Measurements from ENCODE around the gene INSC. TPM values are rescaled to one million over a fixed set of nuclear protein-coding genes. Genes with fewer than 3 reads are reported as not detected.
"Not testable (repeated sequence)": the region's sequence is repeated elsewhere in the genome, so short reads cannot be mapped to it uniquely, and the experiment has no call there.

Gene INSC, protein sequence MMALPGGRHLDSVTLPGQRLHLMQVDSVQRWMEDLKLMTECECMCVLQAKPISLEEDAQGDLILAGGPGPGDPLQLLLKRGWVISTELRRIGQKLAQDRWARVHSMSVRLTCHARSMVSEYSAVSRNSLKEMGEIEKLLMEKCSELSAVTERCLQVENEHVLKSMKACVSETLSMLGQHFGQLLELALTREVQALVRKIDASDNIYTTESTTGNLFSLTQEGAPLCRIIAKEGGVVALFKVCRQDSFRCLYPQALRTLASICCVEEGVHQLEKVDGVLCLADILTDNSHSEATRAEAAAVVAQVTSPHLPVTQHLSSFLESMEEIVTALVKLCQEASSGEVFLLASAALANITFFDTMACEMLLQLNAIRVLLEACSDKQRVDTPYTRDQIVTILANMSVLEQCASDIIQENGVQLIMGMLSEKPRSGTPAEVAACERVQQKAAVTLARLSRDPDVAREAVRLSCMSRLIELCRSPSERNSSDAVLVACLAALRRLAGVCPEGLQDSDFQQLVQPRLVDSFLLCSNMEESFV
- total RNA-seq: 2.3 TPM

DNA sequence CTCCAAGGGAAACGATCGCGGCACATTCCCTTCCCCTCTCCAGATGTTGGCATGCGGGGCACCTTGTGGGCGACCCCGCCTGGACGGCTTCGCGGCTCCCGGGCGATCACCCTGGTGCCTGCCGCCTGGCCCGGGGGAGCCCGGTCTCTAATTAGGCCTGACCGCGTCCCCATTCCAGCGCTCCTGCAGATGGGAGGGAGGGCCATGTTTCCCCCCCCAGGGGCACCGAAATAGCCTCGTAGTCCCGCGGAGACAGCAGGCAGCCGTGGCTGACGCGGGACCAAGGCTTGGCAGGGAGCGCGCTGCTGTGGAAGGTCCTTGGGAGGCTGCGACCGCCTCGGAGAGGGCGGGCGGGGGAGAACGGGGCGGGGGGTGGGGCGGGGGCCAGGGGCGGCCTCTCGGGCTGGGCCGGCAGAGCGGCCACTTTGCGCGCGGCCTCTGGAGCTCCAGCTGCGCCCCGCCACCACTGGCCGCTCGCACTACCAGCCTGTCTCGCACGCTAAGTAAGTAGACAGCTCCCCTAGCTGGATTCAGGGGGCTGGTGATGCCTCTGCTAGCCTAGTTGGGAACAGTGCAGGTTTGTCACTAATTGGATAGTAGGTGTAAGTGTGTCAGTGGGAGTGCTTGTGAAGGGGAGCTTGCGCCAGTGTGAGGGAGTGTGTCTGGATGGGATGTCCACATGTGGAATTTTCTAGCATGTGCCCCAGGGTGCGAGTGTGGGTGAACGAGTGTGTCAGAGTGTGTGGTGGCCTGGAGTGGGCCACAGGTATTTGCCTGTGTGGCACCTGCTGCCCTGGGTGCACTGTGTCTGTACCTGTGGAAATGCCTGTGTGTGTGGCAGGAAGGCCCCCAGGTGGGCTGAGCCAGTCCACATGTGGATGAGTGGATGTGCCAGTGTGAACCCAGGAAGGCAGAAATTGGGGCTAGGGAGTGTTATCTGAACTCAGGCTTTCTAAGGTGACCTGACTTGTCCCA is at the start of gene INSC:
TSS of gene INSC (plus strand) at position 423 of the 975 bp plus-strand sequence. CDS start 34,252 bp downstream, outside the sequence.
- no peak for DNase-seq

DNA sequence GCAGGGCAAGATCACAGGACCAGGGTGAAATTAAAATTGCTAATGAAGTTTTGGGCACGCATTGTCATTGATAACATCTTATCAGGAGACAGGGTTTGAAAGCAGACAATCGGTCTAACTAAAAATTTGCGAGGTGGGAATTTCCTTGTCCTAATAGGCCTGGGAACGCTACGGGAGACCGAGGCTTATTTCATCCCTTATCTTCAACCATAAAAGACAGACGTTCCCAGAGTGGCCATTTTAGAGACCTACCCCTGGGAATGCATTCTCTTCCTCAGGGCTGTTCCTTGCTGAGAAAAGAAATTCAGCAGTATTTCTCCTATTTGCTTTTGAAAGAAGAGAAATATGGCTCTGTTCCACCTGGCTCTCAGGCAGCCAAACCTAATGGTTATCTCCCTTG is 45.0 kb upstream of the INSC start:
- not testable (repeated sequence) for DNase-seq

DNA sequence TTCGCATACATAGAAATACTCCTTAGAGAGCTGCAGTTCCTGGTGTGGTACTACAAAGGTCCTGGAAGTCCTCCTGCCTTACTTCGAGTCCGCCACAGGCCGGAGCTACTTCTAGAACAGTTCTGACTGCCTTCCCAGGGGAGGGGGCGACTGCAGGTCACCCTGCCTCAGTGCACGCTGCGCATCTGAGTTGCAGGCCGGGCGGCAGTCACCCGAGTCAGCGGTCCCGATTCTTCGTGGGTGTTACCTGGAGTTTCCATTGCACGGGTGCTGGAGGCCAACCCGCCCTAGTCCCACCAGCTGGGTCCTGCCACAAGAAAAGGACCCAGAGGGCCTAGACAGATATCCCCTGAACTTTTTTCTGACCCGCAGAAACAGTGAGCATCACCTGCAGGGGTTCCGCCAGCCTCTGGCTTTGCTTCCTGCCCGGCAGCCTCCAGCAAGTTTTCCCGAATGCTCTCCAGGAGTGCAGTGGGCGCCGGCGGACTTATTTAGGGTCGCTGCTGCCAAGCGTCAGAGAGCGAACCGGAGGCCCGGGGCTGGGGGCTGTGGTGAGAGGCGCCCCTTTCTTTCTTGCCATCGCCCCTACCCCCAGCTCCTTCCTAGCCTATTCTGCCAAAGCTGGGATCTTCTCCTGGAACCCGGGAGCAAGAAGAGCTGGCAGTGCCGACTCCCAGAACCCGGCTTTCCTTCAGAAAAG is 43.0 kb upstream of the INSC start:
- DNase-seq: no peak

DNA sequence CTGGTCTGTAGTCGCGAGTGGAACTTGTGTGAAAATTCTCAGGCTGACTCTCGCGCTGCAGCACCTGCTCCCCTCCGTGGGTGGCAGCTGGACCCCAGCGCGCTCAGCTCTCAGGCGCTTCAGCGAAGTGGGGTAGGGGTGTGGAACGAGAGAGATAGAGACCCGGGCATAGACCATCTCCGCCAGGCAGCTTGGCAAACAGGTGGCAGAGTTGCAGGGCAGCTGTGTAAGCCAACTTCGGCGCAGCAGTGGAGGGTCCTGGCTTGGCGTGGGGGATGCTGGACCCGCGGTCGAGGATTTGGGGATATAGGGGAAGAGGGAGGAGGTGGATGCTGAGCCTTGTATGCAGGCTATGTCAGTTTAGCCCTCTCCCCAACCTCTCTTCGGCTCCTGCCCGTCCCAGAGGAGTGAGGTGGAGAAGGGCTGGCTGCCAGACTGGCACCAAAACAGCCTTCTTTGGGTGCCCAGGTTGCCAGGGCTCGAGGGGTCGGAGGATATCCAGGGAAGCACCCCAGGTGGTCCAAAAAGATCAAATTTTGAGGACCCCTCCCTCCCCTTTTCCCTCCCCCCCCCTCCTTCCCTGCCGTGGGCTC is 42.1 kb upstream of the INSC start:
- DNase-seq: no peak

DNA sequence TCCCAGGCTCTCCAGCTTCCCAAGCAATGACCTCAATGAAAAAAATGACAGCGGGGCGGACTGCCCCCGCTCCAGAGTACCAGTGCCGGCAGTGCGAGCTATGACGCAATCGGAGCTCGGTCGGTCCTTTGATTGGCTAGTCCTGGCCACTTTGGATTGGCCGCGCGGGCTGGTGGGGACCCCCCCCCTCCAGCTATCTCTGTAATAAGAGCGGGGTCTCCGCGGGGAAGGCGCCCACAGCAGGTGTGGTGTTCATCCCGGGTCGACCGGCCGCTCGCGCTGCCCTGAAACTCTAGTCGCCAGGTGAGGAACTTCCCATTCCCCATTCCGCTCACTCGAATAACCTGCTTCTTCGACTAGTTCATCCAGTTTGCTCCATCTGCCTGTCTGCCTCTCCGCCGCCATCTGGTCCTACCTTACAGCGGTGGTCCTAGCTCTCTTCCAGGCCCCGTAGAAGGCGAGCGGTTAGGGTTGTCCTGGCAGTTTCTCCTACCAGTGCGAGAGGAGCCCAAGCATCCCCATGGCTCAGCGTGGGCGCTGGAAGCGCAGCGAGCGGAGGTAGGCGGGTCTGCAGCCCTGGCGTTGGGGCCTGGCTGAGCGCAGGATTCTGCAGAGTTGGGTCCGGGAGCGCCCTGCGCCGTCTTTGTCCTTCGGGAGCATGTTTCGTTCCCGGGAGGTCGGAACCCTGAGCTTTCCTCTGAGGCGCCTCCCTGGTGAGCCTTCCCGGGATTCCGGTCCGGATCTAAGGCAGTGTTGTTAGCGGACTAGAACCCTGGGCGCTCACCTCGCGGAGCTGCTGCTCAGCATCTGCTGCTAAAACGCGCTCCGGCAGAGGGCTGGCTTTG is 41.1 kb upstream of the INSC start, which contains the start of gene CALCB:
TSS of gene CALCB (plus strand) at position 233 of the 845 bp plus-strand sequence. CDS start 1,126 bp downstream, outside the sequence.
- no peak for DNase-seq

DNA sequence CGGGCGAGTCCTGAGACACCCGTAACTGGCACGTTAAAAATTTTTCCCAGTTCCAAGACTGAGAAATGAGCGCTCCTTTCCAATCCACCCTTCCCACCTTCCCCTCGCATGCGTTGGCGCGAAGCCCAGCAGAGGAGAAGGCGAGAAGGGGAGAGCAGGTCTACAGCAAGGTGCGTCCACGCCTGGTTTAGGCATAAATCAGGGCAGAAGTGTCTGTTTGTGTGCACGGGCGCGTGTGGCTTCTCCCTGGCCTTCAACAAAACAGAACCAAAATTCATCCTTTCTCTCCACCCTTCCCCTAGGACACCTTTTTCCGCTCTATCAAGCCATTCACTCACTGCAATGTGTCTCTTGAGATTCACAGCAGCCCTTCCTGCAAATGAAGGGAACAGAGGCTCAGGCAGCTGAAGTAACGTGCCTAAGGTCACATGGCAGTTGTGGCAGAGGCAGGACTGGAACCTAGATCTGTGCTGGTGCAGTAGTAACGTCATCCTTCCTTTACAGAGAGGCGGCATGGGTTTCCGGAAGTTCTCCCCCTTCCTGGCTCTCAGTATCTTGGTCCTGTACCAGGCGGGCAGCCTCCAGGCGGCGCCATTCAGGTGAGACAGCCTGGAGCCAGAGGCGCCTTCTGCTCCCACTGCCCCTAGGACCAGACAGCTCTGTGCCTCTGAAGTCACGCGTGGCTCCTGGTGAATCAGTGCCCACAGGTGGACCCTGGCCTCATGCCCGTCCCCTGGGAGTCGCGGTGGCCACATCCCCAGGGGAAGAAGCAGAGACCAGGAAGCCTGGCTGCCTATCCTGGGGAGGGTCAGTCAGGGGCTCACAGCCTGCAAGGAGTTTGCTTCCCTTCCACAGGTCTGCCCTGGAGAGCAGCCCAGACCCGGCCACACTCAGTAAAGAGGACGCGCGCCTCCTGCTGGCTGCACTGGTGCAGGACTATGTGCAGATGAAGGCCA is 40.2 kb upstream of the INSC start:
- no peak for DNase-seq

DNA sequence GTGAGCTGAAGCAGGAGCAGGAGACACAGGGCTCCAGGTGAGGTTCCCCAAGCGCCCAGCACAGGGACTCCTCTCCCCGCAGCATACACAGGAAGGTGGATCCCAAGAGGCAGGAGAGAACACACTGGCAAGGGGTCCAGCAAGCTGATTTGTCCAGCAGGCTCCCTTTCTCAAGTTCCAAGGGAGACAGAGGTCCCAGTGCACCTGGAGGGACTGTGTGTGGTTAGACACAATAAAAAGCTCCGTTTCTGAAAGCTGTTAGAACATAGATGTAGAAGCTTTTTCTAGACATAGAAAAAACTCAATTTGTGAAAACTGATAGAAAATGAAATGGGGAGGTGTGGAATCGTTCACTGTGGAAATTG is 39.6 kb upstream of the INSC start:
- no peak for DNase-seq

DNA sequence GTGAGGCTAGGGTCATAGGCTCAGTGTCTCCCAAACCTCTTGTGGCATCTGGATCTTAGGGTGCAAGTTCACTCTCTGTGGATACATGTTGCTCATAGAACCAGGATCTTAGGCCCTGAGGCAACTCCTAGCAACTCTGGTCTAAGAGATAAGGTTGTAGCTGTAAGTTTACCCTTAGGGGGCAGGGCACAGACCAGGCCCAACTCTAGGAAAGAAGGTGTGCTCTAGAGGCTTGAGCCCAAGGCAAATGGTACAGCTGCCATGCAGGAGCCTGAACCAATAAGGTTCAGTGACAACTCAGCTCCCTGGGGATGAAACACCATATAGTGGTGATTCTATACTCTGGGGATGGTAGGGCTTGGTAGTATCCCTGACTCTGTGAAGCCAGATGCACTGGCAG is 23.5 kb upstream of the INSC start:
- DNase-seq: no peak

DNA sequence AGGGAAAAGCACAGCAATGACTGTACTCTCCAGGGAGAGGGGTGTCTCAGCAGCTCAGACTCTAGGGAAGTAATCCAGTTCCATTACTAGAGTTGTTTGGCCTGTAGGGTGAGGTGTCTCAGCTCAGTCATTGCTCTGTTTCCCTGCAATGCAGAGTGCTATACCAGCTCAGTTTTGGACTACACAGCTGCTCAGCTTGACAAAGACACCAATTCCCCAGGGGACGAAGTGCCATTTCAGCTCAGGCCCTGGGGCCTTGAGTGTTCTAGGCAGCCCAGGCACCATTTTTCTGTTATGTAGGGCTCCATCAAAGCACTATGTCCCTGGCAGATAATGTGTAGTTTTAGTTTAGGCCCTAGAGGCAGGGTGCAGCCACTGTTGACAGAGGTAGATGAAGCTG is 23.1 kb upstream of the INSC start:
- no peak for DNase-seq

DNA sequence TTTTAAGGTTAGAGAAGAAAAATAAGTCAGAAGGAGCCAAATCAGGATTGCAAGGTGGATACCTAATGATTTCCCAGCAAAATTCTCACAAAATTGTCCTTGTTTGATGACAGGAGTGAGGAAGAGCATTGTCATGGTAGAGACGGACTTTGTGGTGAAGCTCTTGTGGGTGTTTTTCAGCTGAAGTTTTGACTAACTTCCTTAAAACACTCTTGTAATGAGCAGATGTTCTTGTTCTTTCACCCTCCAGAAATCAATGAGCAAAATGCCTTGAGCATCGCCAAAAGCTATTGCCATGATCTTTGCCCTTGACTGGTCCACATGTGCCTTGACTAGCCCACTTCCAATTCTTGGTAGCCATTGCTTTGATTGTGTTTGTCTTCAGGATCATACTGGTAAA is 21.3 kb upstream of the INSC start:
- no peak for DNase-seq

DNA sequence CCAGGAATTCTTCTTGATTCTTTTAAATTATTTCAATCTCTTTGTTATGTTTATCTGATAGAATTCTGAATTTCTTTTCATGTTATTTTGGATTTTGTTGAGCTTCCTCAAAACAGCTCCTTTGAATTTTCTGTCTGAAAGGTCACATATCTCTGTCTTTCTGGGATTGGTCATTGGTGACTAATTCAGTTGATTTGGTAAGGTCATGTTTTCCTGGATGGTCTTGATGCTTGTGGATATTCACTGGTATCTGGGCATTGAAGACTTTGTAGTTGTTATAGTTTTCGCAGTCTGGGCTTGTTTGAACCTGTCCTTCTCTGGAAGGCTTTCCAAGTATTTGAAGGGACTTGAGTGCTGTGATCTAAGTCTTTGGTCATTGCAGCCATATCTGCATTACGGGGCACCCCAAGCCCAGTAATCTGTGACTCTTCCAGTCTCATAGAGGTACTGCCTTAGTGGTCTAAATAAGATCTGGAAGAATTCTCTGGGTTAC is 18.9 kb upstream of the INSC start:
- DNase-seq: no peak

DNA sequence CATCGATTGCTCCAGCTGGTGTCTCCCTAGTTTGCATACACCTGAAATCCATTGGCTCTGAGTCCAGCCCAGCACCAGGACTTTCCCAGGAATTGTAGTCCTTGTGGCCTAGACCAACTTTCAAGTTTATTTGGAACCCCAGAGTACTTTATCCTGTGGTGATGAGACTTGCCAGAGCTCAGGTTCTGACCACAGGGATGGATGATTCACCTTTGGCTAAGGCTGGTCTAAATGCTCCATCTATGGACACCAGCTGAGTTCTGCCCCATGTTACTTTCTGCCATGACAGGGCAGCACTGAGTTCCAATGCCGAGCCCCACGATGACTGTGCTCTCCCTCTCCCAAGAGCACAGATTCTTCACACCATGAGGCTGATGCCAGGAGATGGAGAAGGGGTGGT is 17.3 kb upstream of the INSC start:
- DNase-seq: no peak

DNA sequence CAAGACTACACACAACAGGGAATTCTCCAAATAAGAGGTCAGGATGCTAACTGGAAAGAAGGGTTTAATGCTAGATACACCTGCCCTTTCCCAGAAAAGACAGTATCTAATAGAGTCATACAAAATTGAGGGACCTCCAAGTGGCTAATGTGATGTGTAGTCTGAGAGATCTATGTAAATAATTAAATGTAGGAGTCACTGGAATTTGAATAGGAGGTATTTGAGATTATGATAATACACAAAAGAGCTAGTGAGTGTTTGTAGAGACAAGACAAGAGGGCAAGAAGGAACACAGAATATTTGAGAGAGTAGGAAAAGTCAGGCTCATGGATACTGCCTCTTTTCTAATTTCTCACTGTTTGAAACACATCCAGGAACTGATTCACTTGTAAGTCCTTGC is 15.5 kb upstream of the INSC start:
- no peak for DNase-seq

DNA sequence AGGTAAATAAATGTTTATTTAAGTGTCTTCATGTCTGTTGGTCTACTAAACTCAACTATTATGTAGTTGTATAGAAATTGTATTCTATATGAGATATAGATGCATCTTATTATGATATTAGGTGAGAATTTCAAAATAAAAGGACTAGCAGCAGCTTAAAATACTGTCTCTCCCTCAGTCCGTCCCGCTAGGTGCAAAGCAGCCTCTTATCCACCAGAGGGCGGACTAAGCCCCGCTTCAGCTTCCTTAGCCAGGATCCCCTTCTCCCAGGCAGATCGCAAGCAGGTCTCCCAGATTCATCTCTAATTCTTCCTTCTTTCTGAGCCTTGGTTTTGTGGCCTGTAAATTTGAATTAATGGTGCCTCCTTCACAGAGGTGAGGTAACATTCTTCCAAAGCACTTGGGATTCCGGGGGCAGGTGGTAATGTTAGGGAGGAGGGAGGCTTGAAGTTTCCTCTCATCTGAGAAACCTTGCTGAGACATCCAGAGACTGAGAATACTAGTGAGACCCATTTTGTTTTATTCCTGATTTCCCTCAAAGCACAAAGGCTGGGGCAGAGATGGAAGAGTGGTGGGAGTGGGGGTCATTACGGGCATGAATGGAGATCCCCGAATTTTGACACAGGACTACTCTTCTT is 13.5 kb upstream of the INSC start:
- DNase-seq: peak; percentile 60

DNA sequence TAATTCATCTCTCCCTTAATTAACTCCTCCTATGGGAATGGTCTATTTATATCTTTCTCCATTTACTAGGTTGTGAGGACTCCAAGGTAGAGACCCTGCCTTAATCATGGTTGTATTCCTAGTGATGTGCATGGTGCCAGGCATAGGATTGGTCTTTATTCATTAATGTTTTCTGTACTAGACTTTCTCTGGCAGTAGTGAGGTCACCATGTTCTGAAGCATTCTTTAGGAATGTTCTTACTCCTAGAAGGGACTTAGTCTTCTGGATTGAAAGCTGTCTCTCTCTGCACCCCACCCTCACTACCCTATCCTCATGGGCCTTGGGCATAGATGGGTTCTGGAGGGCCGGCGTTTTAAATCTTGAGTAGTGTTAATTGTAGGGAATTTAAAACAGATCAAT is 10.6 kb upstream of the INSC start:
- DNase-seq: no peak

DNA sequence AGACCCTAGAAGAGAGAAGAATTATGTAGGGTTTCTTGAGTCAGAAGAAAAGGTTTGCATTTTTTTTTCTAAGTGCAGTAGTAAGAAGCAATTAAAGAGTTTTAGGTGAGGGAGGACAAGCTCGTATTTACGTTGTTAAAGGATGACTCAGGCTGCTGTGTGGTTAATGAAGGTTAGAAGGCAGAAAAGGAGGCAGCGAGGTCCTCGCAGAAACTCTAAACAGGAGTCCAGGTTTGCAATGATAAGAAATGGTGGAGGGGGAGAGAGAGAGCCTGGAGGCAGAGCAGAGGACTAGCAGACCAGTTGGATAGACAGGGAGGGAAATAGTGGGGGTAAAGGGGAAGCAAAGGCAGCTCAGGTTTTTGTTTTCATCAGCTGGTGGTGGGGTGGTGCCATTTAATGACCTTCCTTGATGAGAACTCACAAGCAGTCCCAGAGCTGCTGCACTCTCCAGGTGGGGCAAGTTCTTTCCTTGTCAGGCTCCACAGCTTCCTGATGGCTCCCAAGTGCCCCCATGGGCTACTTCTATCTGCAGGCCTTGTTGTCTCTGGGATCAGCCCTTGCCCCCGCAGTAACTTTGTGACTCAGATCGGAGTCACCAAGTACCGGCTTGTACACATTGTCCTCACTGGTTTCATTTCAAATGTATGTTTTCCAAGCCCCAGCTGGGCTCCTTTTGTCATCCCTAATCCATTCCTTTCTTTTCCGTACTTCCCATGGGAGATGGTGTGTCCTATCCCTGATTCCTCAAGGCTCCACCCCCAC is 8.3 kb upstream of the INSC start:
- no peak for DNase-seq

DNA sequence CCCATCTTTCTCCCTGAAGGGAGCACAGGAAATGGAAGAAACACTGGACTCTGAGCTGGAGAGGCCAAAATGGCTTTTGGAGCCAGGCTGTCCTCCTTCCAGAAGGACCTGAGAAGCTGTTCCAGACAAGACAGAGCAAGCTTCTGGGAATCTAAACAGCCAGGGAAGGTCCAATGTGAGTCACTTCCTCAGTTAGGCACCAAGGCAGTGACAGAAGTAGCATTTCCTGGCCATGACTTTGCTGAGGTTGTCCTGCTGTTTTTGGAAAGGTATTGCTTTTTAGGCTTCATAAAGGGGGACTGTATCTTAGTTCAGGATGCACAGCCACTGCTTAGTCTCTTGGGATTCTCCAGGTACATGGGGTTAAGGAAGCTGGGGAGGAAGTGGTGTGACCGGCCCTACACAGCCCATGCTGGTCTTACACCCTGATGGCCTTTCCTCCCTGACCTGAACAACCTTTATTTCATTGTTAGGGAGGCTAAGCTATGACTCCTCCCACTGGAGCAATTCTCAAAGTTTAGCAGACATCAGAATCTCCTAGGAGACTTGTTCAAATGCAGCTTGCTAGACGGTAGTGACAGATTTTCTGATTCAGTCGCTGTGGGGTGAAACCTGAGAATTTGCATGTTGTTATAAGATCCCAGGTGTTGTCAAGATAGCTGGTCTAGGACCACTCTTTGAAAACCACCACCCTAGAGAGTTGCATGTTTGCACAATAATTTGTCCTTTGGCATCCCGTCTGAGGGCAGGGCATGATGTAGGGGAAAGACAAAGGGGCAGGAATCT is 6.8 kb upstream of the INSC start:
- DNase-seq: no peak

All from skin of body (tissue), 2 donors.